Left ventricle myocardium inferior (tissue), 1 donor: ENCODE data around the gene ACTL6B. TPM values are rescaled to one million over a fixed set of nuclear protein-coding genes. Genes with fewer than 3 reads are reported as not detected.

ENCODE experiments used
- DNase-seq: peaks from one replicate; pipeline ENCODE4 v3.0.0-alpha.2; 2020
- H3K27ac ChIP-seq: fragments of 200-600 bp; replicated peaks from 2 replicates; pipeline ENCODE4 v1.8.0; 2021
- H3K27me3 ChIP-seq: fragments of 200-600 bp; 2 replicates; pipeline ENCODE4 v1.8.0; 2021; ENCODE audit warnings: low read depth
- H3K36me3 ChIP-seq: fragments of 200-600 bp; 2 replicates; pipeline ENCODE4 v1.8.0; 2021
- H3K4me1 ChIP-seq: fragments of 200-600 bp; 2 replicates; pipeline ENCODE4 v1.8.0; 2021
- H3K4me3 ChIP-seq: fragments of 200-600 bp; 2 replicates; pipeline ENCODE4 v1.8.0; 2021; ENCODE audit warnings: mild to moderate bottlenecking, moderate library complexity
- H3K9me3 ChIP-seq: fragments of 200-600 bp; replicated peaks from 2 replicates; pipeline ENCODE4 v1.8.0; 2021
- CTCF ChIP-seq: fragments of 200-600 bp; IDR thresholded peaks from 2 replicates; pipeline ENCODE4 v1.8.0; 2021; ENCODE audit warnings: antibody characterized with exemption, mild to moderate bottlenecking, borderline replicate concordance
- intact Hi-C: fragments of 100-400 bp; cut with micrococcal nuclease; formaldehyde crosslinking; loops from one replicate; pipeline ENCODE4 v1.11.0; 2022
- total RNA-seq: library from RNA; stranded (reverse); fragmentation: NEBNext Ultra II Directional; extraction: Animal tissue kit (Norgen Biotek cat#: 25700); gene quantifications from one replicate; pipeline ENCODE4 v1.2.1, GENCODE V29; 2021
- donor health status: DM: no; HTN: yes; CAD: no; lungs with severe emphysema.

ACTL6B gene
- total RNA-seq, 1 donor from 2014 or later, result not detected

GRCh38 chr7:100694098-100694745, 38.0 kb upstream of the ACTL6B start, which contains the start of gene GIGYF1:
TSS of gene GIGYF1 (minus strand) at chr7:100694250. CDS start at chr7:100688238, 6,012 bp downstream.
- Histone ChIP-seq H3K27ac (peak within 1 kb of the TSS; percentile 88), H3K4me3 (peak within 1 kb of the TSS; percentile 97), H3K9me3 (no peaks in the 10 kb centered on the region), H3K27me3 (no peaks in the 10 kb centered on the region), H3K36me3 (peaks cover under 1% of the 10 kb centered on the region), H3K4me1 (peaks cover 52% of the 10 kb centered on the region)
- peak; percentile 81 for DNase-seq
- intact Hi-C loops, result loop anchor here (10.0 kb wide), 1 partner anchor 109 kb away; the partner anchor contains the start of genes FBXO24 and LRCH4
- TF ChIP-seq CTCF, result no peak

GRCh38 chr7:100693312-100694097, 37.3 kb upstream of the ACTL6B start:
- H3K4me1 ChIP-seq, result peaks cover 59% of the 10 kb centered on the region
- intact Hi-C loops, result loop anchor here (10.0 kb wide), 1 partner anchor 109 kb away; the partner anchor contains the start of genes FBXO24 and LRCH4
- TF ChIP-seq CTCF, result no peak
- H3K27ac ChIP-seq, result peak overlapping the region; percentile 88
- H3K27me3 ChIP-seq, result no peaks in the 10 kb centered on the region
- peaks cover 8% of the 10 kb centered on the region for H3K36me3 ChIP-seq
- DNase-seq, result no peak
- no peaks in the 10 kb centered on the region for H3K9me3 ChIP-seq
- peak overlapping the region; percentile 97 for H3K4me3 ChIP-seq

- H3K36me3 ChIP-seq, result peaks cover 17% of the 10 kb centered on the region
- no peaks in the 10 kb centered on the region for H3K27me3 ChIP-seq
- H3K4me1 ChIP-seq, result peaks cover 68% of the 10 kb centered on the region
- no peak for DNase-seq
- H3K27ac ChIP-seq, result peak overlapping the region; percentile 88
- H3K4me3 ChIP-seq, result peak overlapping the region; percentile 97
- H3K9me3 ChIP-seq, result no peaks in the 10 kb centered on the region
- intact Hi-C loops, result loop anchor here (10.0 kb wide), 1 partner anchor 108 kb away; the partner anchor contains the start of genes FBXO24 and LRCH4
- TF ChIP-seq CTCF, result no peak
These were observed 36.3 kb upstream of the ACTL6B start for GRCh38 chr7:100692578-100692961.

GRCh38 chr7:100691676-100692577, 35.7 kb upstream of the ACTL6B start:
- Histone ChIP-seq H3K4me3 (peak overlapping the region; percentile 97), H3K4me1 (peaks cover 69% of the 10 kb centered on the region), H3K36me3 (peaks cover 24% of the 10 kb centered on the region), H3K27me3 (no peaks in the 10 kb centered on the region), H3K9me3 (no peaks in the 10 kb centered on the region), H3K27ac (peak overlapping the region; percentile 88)
- intact Hi-C loops, result loop anchor here (10.0 kb wide), 1 partner anchor 107 kb away; the partner anchor contains the start of genes FBXO24 and LRCH4
- DNase-seq, result peak; percentile 72
- peak; percentile 91 for TF ChIP-seq CTCF
